SK-N-SH treated with all-trans-retinoic acid at 6 μM for 48 hours (cell line): ENCODE measurements around the gene GPC3.

Experiments used
- ATAC-seq: fragments of 200-7000 bp; cut with Tn5 transposase; 3 replicates; pipeline ENCODE4 v1.9.1; 2020; ENCODE audit warnings: mild to moderate bottlenecking, moderate library complexity
- ARNTL ChIP-seq: fragments of 450-650 bp; formaldehyde crosslinking; IDR thresholded peaks from 2 replicates; pipeline ENCODE4 v1.5.0; 2020; ENCODE audit warnings: low read depth, mild to moderate bottlenecking, moderate library complexity, borderline replicate concordance
- BACH2 ChIP-seq: fragments of 250-450 bp; sonication (Bioruptor Pico); IDR thresholded peaks from 2 replicates; pipeline ENCODE4 v1.9.0; 2021; ENCODE audit warnings: mild to moderate bottlenecking, borderline replicate concordance
- CSDC2 ChIP-seq: fragments of 250-450 bp; sonication (Bioruptor Pico); IDR thresholded peaks from 2 replicates; pipeline ENCODE4 v1.5.0; 2020; ENCODE audit warnings: mild to moderate bottlenecking, moderate library complexity
- ESRRG ChIP-seq: fragments of 250-450 bp; sonication (Bioruptor Pico); IDR thresholded peaks from 2 replicates; pipeline ENCODE4 v1.6.1; 2021; ENCODE audit warnings: mild to moderate bottlenecking
- ISL1 ChIP-seq: fragments of 250-450 bp; sonication (Bioruptor Pico); IDR thresholded peaks from 2 replicates; pipeline ENCODE4 v2.1.2; 2022; ENCODE audit warnings: mild to moderate bottlenecking, moderate library complexity
- OSR1 ChIP-seq: fragments of 250-450 bp; sonication (Bioruptor Pico); IDR thresholded peaks from 2 replicates; pipeline ENCODE4 v1.8.0; 2022; ENCODE audit warnings: moderate library complexity, mild to moderate bottlenecking, inconsistent platforms
- PATZ1 ChIP-seq: fragments of 250-450 bp; sonication (Bioruptor Pico); IDR thresholded peaks from 2 replicates; pipeline ENCODE4 v1.8.0; 2020; ENCODE audit warnings: mild to moderate bottlenecking, moderate library complexity, borderline replicate concordance
- PPARA ChIP-seq: fragments of 250-450 bp; sonication (Bioruptor Pico); IDR thresholded peaks from 2 replicates; pipeline ENCODE4 v1.5.0; 2020; ENCODE audit warnings: mild to moderate bottlenecking, borderline replicate concordance
- SNAI2 ChIP-seq: fragments of 250-450 bp; sonication (Bioruptor Pico); IDR thresholded peaks from 2 replicates; pipeline ENCODE4 v1.5.0; 2020; ENCODE audit warnings: mild to moderate bottlenecking, moderate library complexity
- TCF4 ChIP-seq: fragments of 250-450 bp; sonication (Bioruptor Pico); IDR thresholded peaks from 2 replicates; pipeline ENCODE4 v1.8.0; 2021; ENCODE audit warnings: mild to moderate bottlenecking, moderate library complexity, borderline replicate concordance
- TOX ChIP-seq: fragments of 250-450 bp; sonication (Bioruptor Pico); IDR thresholded peaks from 2 replicates; pipeline ENCODE4 v1.8.0; 2021; ENCODE audit warnings: mild to moderate bottlenecking, moderate library complexity, borderline replicate concordance
- TSHZ2 ChIP-seq: fragments of 250-450 bp; sonication (Bioruptor Pico); IDR thresholded peaks from 2 replicates; pipeline ENCODE4 v1.5.0; 2020; ENCODE audit warnings: mild to moderate bottlenecking, moderate library complexity
- ZC3H10 ChIP-seq: fragments of 250-450 bp; sonication (Bioruptor Pico); IDR thresholded peaks from 2 replicates; pipeline ENCODE4 v1.5.1; 2021; ENCODE audit warnings: mild to moderate bottlenecking, moderate library complexity
- ZFP3 ChIP-seq: fragments of 250-450 bp; sonication (Bioruptor Pico); IDR thresholded peaks from 2 replicates; pipeline ENCODE4 v1.5.0; 2020; ENCODE audit warnings: mild to moderate bottlenecking, moderate library complexity
- ZFP30 ChIP-seq: fragments of 450-650 bp; formaldehyde crosslinking; IDR thresholded peaks from 2 replicates; pipeline ENCODE4 v1.5.0; 2022; ENCODE audit warnings: mild to moderate bottlenecking, moderate library complexity
- ZNF565 ChIP-seq: fragments of 450-650 bp; formaldehyde crosslinking; conservative IDR thresholded peaks from 2 replicates; pipeline ENCODE4 v1.5.0; 2020; ENCODE audit warnings: low read depth, mild to moderate bottlenecking, moderate library complexity
- ZNF70 ChIP-seq: fragments of 450-650 bp; formaldehyde crosslinking; IDR thresholded peaks from 2 replicates; pipeline ENCODE4 v1.5.0; 2020; ENCODE audit warnings: mild to moderate bottlenecking, moderate library complexity
- ZNF8 ChIP-seq: fragments of 450-650 bp; formaldehyde crosslinking; IDR thresholded peaks from 2 replicates; pipeline ENCODE4 v1.5.0; 2020; ENCODE audit warnings: mild to moderate bottlenecking, moderate library complexity

The GPC3 gene

GRCh38 chrX:133818019-133818418 lies 167.4 kb downstream of the GPC3 start:
- no peak for ATAC-seq
- TF ChIP-seq BACH2 (CRISPR knock-in tag) (no peak), ARNTL (CRISPR knock-in tag) (no peak), CSDC2 (CRISPR knock-in tag) (no peak), ZNF70 (CRISPR knock-in tag) (no peak), OSR1 (no peak), ZNF8 (CRISPR knock-in tag) (no peak), TOX (CRISPR knock-in tag) (no peak)

- no peak for ATAC-seq
- TF ChIP-seq ISL1 (CRISPR knock-in tag): no peak
- no peak for TF ChIP-seq ZFP3 (CRISPR knock-in tag)
- no peak for TF ChIP-seq ESRRG (CRISPR knock-in tag)
- TF ChIP-seq PPARA (CRISPR knock-in tag): no peak
- TF ChIP-seq ZNF8 (CRISPR knock-in tag): no peak
- no peak for TF ChIP-seq ZC3H10
- TF ChIP-seq BACH2 (CRISPR knock-in tag): no peak
- no peak for TF ChIP-seq OSR1
- no peak for TF ChIP-seq TSHZ2 (CRISPR knock-in tag)
- TF ChIP-seq SNAI2 (CRISPR knock-in tag): no peak
Observed at GRCh38 chrX:133815496-133815895, 169.9 kb downstream of the GPC3 start.

GRCh38 chrX:133813971-133814370 lies 171.4 kb downstream of the GPC3 start:
- ATAC-seq: peak; percentile 59
- TF ChIP-seq CSDC2 (CRISPR knock-in tag): no peak
- TF ChIP-seq ESRRG (CRISPR knock-in tag): no peak
- no peak for TF ChIP-seq PPARA (CRISPR knock-in tag)
- no peak for TF ChIP-seq TSHZ2 (CRISPR knock-in tag)
- no peak for TF ChIP-seq PATZ1
- no peak for TF ChIP-seq SNAI2 (CRISPR knock-in tag)
- TF ChIP-seq ZFP3 (CRISPR knock-in tag): no peak

- TF ChIP-seq OSR1: no peak
- no peak for TF ChIP-seq ISL1 (CRISPR knock-in tag)
- no peak for TF ChIP-seq PATZ1
- TF ChIP-seq ARNTL (CRISPR knock-in tag): no peak
- no peak for TF ChIP-seq ZNF70 (CRISPR knock-in tag)
- TF ChIP-seq BACH2 (CRISPR knock-in tag): no peak
- TF ChIP-seq TCF4 (CRISPR knock-in tag): no peak
- no peak for TF ChIP-seq ESRRG (CRISPR knock-in tag)
- no peak; the same call in 2 of the 3 replicates for ATAC-seq
Observed at GRCh38 chrX:133812402-133812801, 173.0 kb downstream of the GPC3 start.

GRCh38 chrX:133810925-133811324 lies 174.5 kb downstream of the GPC3 start:
- TF ChIP-seq CSDC2 (CRISPR knock-in tag) (no peak), PATZ1 (no peak), ZNF565 (no peak), ZFP30 (CRISPR knock-in tag) (no peak), ZNF8 (CRISPR knock-in tag) (no peak), OSR1 (no peak), ESRRG (CRISPR knock-in tag) (no peak), TSHZ2 (CRISPR knock-in tag) (no peak)
- ATAC-seq: no peak
